ENCODE data around the gene MMD2.
"Not testable (repeated sequence)": the region's sequence is repeated elsewhere in the genome, so short reads cannot be mapped to it uniquely, and the experiment has no call there.

Gene MMD2

GRCh38 chr7:4893188-4893587 lies 65.8 kb downstream of the MMD2 start:
- DNase-seq = not testable (repeated sequence)

GRCh38 chr7:4891522-4891921 lies 67.5 kb downstream of the MMD2 start:
- DNase-seq = not testable (repeated sequence)

GRCh38 chr7:4889682-4890081 lies 69.3 kb downstream of the MMD2 start:
- no peak for DNase-seq

GRCh38 chr7:4888161-4888560 lies 70.8 kb downstream of the MMD2 start:
- DNase-seq = no peak

- no peak for DNase-seq
Measured at GRCh38 chr7:4886671-4887070, 72.3 kb downstream of the MMD2 start.

- DNase-seq = no peak
Measured at GRCh38 chr7:4885317-4885807, 73.6 kb downstream of the MMD2 start.

- DNase-seq = no peak
Measured at GRCh38 chr7:4884164-4884563, 74.8 kb downstream of the MMD2 start.

- peak; percentile 13 for DNase-seq
Measured at GRCh38 chr7:4883372-4884144, 75.4 kb downstream of the MMD2 start, which contains the start of gene RADIL. Gene RADIL (minus strand): TSS chr7:4883716. CDS start chr7:4878139, 5,577 bp downstream.

- no peak for DNase-seq
Measured at GRCh38 chr7:4883033-4883371, 76.0 kb downstream of the MMD2 start.

GRCh38 chr7:4882169-4883032 lies 76.6 kb downstream of the MMD2 start:
- DNase-seq = no peak

GRCh38 chr7:4880218-4880617 lies 78.8 kb downstream of the MMD2 start:
- no peak for DNase-seq

GRCh38 chr7:4879396-4880081 lies 79.4 kb downstream of the MMD2 start:
- no peak for DNase-seq

GRCh38 chr7:4878336-4879335 lies 80.4 kb downstream of the MMD2 start:
- DNase-seq = no peak

- no peak for DNase-seq
Measured at GRCh38 chr7:4876586-4876985, 82.4 kb downstream of the MMD2 start.

- DNase-seq = no peak
Measured at GRCh38 chr7:4875391-4875790, 83.6 kb downstream of the MMD2 start.

- no peak for DNase-seq
Measured at GRCh38 chr7:4873071-4873944, 85.7 kb downstream of the MMD2 start.

GRCh38 chr7:4871930-4872675 lies 86.9 kb downstream of the MMD2 start:
- peak; percentile 16 for DNase-seq

GRCh38 chr7:4871056-4871680 lies 87.8 kb downstream of the MMD2 start:
- DNase-seq = no peak

- no peak for DNase-seq
Measured at GRCh38 chr7:4868493-4868892, 90.5 kb downstream of the MMD2 start.

Data from NK-92 treated with Interleukin-12 subunit alpha and Interleukin-12 subunit beta, amount 100 ng/mL, for 24 hours (cell line).